Nephron (organoid): ENCODE measurements around the gene SLC18A2.

Source experiments
- H3K27ac Mint-ChIP-seq, 3 experiments: 2 replicates each; pipeline ENCODE4 v1.8.0; 2020; ENCODE audit warnings: mixed read lengths in 3 of 3, mild to moderate bottlenecking in 2 of 3, moderate library complexity in 1 of 3
- H3K27me3 Mint-ChIP-seq: 2 replicates; pipeline ENCODE4 v1.8.0; 2021; ENCODE audit warnings: low read depth, mild to moderate bottlenecking, moderate library complexity, mixed read lengths
- H3K36me3 Mint-ChIP-seq: 2 replicates; pipeline ENCODE4 v1.8.0; 2020; ENCODE audit warnings: low read depth, mixed read lengths
- H3K4me1 Mint-ChIP-seq: 2 replicates; pipeline ENCODE4 v1.8.0; 2020; ENCODE audit warnings: mixed read lengths
- H3K4me3 Mint-ChIP-seq, 3 experiments: 2 replicates each; pipeline ENCODE4 v1.8.0; 2020; ENCODE audit warnings: mild to moderate bottlenecking in 3 of 3, mixed read lengths in 3 of 3, moderate library complexity in 2 of 3
- H3K9me3 Mint-ChIP-seq: 2 replicates; pipeline ENCODE4 v1.8.0; 2020; ENCODE audit warnings: mixed read lengths
- CTCF ChIP-seq, 3 experiments: fragments of 200-600 bp; sonication (generic); IDR thresholded peaks; one replicate each; pipeline ENCODE4 v1.5.0; 2021; ENCODE audit warnings: antibody characterized with exemption in 3 of 3; ENCODE audit not compliant: unreplicated experiment in 3 of 3

SLC18A2 gene

GRCh38 chr10:117262291-117262902 is 21.5 kb downstream of the SLC18A2 start:
- H3K27me3 Mint-ChIP-seq = peaks cover 29% of the 10 kb centered on the region
- no peaks in the 10 kb centered on the region for H3K36me3 Mint-ChIP-seq
- H3K4me1 Mint-ChIP-seq = no peaks in the 10 kb centered on the region
- no peak for TF ChIP-seq CTCF (IDR thresholded peaks at IDR 0.05; ENCODE audit: unreplicated experiment in 3 of 3)
- H3K9me3 Mint-ChIP-seq = no peaks in the 10 kb centered on the region
- H3K27ac Mint-ChIP-seq = no peak overlapping the region
- no peak overlapping the region for H3K4me3 Mint-ChIP-seq

DNA sequence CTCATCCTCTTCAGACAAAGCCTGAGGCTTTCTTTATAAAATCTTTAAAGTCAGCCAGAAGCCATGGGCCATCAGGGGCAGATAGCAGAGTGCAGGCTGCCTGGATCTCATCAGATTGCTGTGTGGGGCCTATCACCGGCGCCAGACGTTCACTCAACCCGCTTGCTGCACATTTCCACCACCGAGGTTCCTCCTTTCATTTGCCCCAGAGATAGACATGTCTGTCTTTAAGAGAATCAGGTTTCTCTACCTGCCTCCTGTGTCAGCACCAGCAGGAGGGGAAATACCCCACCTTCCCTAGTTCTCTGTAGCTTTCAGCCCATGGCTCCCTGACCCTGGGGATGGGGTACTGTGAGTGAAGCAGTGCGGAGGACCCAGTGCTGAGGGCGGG is 22.0 kb downstream of the SLC18A2 start:
- H3K36me3 Mint-ChIP-seq = no peaks in the 10 kb centered on the region
- no peaks in the 10 kb centered on the region for H3K4me1 Mint-ChIP-seq

GRCh38 chr10:117264782-117265181 is 23.9 kb downstream of the SLC18A2 start:
- H3K27me3 Mint-ChIP-seq = peaks cover 18% of the 10 kb centered on the region
- TF ChIP-seq CTCF (IDR thresholded peaks at IDR 0.05; ENCODE audit: unreplicated experiment in 3 of 3) = no peak
- H3K4me3 Mint-ChIP-seq = no peak overlapping the region
- no peaks in the 10 kb centered on the region for H3K9me3 Mint-ChIP-seq
- H3K36me3 Mint-ChIP-seq = no peaks in the 10 kb centered on the region
- H3K27ac Mint-ChIP-seq = no peak overlapping the region
- no peaks in the 10 kb centered on the region for H3K4me1 Mint-ChIP-seq

More for the DNA sequence above, 22.0 kb downstream of the SLC18A2 start:
- no peak overlapping the region for H3K27ac Mint-ChIP-seq
- TF ChIP-seq CTCF (IDR thresholded peaks at IDR 0.05; ENCODE audit: unreplicated experiment in 3 of 3) = no peak
- H3K9me3 Mint-ChIP-seq = no peaks in the 10 kb centered on the region
- peaks cover 29% of the 10 kb centered on the region for H3K27me3 Mint-ChIP-seq
- H3K4me3 Mint-ChIP-seq = no peak overlapping the region

DNA sequence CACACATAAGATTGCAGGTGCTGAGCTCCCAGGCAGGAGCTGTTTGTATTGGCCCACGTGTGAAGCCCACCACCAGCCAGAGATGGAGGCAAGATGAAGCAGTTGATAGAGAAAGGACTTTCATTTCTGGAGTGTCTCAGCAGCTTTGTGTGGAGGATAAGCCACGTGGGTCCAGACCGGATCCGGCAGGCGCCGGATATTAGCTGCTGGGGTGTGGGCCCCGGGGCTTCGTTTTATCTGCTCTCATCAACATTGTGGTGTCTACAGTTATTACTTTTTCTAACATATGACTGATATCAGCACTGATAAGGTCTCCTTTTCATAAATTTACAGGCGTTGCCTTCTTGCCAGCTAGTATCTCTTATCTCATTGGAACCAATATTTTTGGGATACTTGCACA is 25.5 kb downstream of the SLC18A2 start:
- H3K27me3 Mint-ChIP-seq = peaks cover 12% of the 10 kb centered on the region
- no peaks in the 10 kb centered on the region for H3K4me1 Mint-ChIP-seq
- H3K27ac Mint-ChIP-seq = no peak overlapping the region
- H3K36me3 Mint-ChIP-seq = no peaks in the 10 kb centered on the region
- no peaks in the 10 kb centered on the region for H3K9me3 Mint-ChIP-seq
- H3K4me3 Mint-ChIP-seq = no peak overlapping the region
- no peak for TF ChIP-seq CTCF (IDR thresholded peaks at IDR 0.05; ENCODE audit: unreplicated experiment in 3 of 3)

- Mint-ChIP-seq H3K36me3 (no peaks in the 10 kb centered on the region), H3K27ac (no peak overlapping the region), H3K27me3 (peaks cover 8% of the 10 kb centered on the region), H3K9me3 (no peaks in the 10 kb centered on the region), H3K4me3 (no peak overlapping the region), H3K4me1 (no peaks in the 10 kb centered on the region)
- no peak for TF ChIP-seq CTCF (IDR thresholded peaks at IDR 0.05; ENCODE audit: unreplicated experiment in 3 of 3)
Observed at GRCh38 chr10:117266812-117267211, 25.9 kb downstream of the SLC18A2 start.

GRCh38 chr10:117268258-117268657 is 27.3 kb downstream of the SLC18A2 start:
- TF ChIP-seq CTCF (IDR thresholded peaks at IDR 0.05; ENCODE audit: unreplicated experiment in 3 of 3) = no peak
- H3K27ac Mint-ChIP-seq = no peak overlapping the region
- H3K27me3 Mint-ChIP-seq = no peaks in the 10 kb centered on the region
- no peak overlapping the region for H3K4me3 Mint-ChIP-seq
- H3K9me3 Mint-ChIP-seq = no peaks in the 10 kb centered on the region
- H3K36me3 Mint-ChIP-seq = no peaks in the 10 kb centered on the region
- H3K4me1 Mint-ChIP-seq = no peaks in the 10 kb centered on the region
